ENCODE data around the gene RBM24.
"Not testable (repeated sequence)": the region's sequence is repeated elsewhere in the genome, so short reads cannot be mapped to it uniquely, and the experiment has no call there.

The RBM24 gene

DNA sequence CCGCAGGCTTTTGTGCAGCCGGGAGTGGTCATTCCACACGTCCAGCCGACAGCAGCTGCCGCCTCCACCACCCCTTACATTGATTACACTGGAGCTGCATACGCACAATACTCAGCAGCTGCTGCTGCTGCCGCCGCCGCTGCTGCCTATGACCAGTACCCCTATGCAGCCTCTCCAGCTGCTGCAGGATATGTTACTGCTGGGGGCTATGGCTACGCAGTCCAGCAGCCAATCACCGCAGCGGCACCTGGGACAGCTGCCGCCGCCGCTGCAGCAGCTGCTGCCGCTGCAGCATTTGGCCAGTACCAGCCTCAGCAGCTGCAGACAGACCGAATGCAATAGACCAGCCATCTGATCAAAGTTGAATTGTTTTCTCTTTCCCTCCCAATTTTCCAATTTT is 10.6 kb downstream of the RBM24 start:
- DNase-seq (no peak), ATAC-seq (no peak)

DNA sequence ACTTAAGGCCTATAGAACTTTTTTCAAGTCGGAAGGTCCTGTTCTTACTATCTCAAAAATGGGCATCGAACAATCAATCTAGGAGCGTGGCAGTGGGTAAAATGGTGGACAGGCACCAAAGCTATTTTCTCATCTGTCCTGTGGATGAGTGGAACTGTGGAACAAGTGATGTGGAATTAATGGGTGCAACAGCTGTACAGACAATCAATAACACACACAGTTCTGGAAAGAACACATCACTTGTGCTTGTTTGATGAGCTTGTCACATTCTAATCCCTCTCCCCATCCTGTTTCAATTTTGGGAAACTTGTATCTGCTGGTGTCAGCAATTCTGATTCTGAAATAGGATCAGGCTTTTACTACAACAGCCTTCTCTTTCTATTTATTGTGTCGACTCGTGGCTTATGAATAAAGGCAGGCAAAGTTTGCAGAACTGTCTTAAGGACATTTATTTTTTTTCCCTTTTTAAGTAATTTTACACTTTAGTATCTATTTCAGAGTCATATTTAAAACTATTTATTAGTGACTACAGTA is 11.5 kb downstream of the RBM24 start:
- ATAC-seq (no peak), DNase-seq (no peak)

DNA sequence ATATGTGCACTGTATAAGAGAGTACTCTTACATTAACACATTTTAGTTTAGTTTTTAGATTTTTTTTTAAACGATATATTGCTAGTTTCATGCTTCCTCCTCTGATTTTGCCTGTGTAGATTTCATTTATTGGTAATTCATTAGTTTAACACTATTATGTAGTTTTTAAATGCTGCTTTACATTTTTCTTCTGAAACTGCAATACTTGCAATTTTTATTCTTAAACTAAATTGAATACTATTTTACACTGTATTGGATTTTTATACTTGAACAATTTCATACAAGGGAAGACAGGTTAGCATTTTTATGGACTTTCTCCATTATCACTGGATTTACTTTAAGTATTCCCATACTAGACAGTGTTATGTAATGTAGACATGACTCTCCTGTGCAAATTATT is 12.2 kb downstream of the RBM24 start:
- ATAC-seq (no peak), DNase-seq (no peak)

DNA sequence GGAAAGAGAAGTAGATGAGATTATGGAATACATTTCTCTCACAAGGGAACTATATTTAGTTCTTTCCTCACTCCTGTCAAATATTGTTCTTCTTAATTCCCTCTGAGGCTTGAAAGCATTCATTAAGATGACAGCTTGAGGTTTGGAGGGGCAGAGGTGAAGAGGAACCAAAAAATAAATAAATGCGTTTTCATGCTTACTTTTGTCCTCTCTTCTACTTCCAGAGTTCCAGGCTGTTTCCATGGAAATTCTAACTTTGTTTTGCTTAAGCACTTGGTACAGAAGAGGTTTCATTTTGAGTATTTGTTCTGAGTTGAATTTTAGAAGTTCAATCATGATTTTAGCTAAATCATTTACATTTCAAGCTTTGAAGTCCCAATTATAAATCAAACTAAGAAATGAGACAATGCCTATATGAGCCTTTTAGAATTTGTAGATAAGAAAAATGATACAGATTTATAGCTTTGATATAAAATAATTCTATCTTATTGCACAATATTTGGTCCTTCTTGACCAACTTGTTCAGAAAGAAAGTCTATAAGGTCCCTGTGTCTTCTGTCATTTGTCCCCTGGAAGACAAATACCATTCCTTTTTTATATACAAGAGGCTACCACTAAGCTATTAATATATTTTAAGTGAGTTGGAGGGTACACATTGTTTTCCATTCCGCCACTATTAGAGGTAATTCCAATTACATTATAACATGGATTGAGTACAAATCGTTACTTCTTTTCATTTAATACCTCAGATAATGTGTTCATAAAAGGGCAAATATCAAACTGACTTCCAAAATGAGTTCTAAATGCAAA is 16.3 kb downstream of the RBM24 start:
- no peak for ATAC-seq
- DNase-seq: no peak

DNA sequence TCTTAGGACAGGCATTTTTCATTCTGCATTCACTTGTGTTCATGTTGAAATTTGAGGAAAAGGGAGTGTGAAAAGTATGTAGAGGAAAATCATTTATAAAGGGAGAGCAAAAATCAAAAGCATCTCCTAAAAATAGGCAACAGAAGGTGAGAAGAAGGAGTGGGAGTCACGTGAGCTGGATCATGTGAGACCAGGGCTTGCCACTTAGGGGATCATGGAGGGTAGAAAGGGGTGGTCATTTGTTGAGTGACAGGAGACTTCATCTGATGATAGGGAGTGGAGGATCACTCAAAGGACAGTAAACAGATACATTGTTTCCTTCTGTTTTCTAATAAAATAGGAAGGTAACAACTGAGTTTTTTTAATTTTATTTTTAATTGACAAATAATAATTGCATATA is 17.1 kb downstream of the RBM24 start:
- DNase-seq: no peak
- no peak for ATAC-seq

DNA sequence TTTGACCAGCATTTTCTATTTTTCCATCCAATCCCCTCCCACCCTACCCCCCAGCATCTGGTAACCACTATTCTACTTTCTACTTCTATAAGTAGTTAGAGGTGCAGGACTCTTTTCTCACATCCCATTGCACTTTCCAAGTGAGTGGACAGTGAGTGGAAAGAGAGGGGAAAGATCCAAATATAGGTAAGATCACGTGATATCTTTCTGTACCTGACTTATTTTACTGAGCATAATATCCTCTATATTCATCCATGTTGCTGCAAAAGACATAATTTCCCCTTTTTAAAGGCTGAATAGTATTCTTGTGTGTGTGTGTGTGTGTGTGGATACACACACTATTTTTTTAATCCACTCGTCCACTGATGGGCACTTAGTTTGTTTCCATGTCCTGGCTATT is 18.1 kb downstream of the RBM24 start:
- ATAC-seq: no peak
- no peak for DNase-seq

DNA sequence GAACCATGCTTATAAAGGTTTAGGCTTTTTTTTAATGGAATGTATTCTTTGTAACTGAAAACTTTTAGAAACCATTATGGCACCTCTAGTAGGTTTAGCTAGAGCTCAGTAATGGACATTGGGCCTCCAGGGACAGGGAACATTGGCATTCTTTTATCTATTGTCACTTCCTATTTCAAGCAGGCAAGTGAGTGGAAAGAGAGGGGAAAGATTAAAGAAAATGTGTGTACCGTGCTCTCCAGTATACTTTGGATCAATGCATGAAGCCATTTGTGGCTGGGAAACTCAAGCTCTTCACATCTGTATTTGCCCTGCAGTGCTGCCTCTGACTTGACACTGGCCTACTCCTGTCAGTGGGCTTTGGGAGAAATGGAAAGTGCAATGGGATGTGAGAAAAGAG is 18.6 kb downstream of the RBM24 start:
- ATAC-seq: no peak
- DNase-seq: no peak

DNA sequence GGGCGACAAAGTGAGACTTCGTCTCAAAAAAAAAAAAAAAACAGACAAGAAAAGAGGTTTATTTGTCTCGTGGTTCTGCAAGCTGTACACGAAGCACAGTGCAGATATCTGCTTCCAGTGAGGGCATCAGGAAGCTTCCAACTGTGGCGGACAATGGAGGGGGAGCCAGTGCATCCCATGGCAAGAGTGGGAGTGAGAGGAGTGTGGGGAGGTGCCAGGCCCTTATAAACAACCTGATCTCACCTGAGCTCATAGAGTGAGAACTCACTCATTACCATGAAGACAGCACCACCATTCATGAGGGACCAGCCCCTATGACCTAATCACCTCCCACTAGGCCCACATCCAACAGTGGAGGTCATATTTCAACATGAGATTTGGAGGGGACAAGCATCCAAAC is 19.5 kb downstream of the RBM24 start:
- no peak for DNase-seq
- ATAC-seq: no peak

DNA sequence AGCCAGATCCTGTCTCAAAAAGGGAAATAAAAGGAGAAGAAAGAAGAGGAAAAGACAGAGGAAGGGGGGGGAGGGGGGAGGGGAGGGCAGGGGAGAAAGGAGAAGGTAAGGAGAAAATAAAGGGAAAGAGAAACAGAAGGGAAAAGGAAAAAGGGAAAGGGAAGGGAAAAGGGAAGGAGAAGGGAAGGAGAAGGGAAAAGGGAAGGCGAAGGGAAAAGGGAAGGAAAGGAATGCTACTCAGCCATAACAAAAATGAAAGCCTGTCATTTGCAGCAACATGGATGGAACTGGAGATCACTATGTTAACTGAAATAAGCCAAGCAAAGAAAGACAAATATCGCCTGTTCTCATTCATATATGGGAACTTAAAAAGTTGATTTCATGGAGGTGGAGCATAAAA is 22.3 kb downstream of the RBM24 start:
- no peak for DNase-seq
- no peak for ATAC-seq

DNA sequence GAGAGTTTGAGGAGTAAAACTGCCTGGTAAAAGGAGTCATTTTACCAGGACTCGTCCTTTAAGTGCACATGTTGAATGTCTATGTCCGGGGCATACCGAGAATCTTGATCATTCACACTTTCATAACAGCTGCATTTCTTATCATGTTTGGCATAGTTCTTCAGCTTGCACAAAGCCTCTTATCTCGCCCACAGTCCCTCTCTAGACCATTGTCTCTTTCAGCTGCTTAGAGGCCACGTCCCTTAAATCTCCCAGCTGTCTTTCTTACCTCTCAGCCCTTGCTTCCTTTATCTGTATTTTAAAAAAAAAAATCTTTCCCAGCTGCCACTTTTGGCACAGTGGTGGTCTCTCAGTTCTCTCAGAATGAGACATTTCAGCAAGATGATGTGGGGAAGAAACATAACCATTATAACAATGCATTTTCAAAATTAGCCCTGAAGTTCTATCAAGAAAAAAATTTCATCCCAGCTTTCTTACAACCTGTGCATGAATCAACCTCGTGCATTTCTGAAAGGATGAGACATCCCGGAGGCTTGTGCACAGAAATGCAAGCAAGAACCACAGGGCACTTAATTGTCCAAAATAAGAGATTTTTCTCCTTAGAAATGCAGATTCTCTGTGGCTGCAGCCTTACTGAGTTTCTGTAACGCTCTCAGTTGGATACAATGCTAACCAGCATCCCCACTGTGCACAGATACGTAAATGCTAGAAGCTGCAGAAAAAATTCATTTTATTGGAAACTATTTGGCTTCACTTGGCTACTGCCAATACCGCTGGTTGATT is 24.2 kb downstream of the RBM24 start:
- no peak for DNase-seq
- ATAC-seq: no peak

DNA sequence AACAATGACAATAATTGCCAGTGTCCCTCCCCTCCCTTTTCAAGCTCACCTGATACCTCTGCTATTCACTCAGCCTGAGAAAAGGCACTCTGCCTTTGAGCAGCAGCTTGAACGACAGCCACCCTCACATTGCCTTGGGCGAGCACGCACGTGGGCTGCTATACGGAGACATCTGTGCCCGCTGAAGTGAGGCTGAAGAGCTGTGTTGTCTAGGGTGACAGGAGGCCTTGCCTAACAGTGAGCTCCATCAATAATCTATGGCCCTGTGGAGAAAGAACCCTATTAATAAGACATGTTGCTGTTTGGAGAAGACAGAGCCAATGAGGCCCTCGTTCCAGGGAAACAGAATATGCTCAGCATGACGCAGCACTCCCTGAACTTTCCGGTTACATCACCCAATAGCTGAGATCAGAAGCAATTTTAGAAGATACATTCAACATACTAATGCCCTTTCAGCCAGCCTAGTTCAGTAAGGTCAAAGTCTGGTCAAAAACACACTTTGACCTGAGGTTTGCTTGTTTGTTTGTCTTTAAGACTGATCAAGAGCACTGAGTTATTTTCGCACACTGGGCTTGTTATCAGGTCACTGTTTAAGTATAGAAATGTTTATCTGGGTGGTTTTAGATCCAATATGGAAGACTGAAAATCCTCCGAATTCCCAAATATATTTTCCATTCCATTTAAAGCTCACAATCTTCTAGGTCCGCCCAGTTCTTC is 30.6 kb downstream of the RBM24 start:
- ATAC-seq (no peak), DNase-seq (no peak)

DNA sequence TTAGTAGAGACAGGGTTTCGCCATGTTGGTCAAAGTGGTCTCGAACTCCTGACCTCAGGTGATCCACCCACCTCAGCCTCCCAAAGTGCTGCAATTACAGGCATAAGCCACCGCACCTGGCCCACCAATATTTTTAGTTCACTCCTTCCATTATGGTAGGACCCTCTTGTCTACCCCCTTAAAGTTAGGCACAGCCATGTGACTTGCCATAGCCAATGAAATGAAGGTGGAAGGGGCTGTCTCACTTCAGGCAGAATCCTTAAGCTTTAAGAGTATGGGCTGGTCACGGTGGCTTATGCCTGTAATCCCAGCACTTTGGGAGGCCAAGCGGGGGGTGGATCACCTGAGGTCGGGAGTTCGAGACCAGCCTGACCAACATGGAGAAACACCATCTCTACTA is 32.1 kb downstream of the RBM24 start:
- DNase-seq, ATAC-seq: not testable (repeated sequence)

DNA sequence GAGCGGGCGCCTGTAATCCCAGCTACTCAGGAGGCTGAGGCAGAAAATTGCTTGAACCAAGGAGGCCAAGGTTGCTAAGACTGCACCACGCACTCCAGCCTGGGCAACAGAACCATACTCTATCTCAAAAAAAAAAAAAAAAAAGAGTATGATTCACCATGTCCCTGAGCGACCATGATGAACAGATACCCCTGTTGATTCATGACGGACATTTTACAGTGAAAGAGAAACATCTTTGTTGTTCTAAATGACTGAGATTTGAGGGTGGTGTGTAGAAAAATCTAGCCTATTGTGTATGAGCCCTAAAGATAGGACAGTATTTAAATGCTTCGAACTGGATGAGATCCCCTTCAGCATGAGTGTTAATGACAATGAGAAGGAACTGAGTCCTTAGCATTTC is 32.8 kb downstream of the RBM24 start:
- no peak for DNase-seq
- no peak for ATAC-seq

DNA sequence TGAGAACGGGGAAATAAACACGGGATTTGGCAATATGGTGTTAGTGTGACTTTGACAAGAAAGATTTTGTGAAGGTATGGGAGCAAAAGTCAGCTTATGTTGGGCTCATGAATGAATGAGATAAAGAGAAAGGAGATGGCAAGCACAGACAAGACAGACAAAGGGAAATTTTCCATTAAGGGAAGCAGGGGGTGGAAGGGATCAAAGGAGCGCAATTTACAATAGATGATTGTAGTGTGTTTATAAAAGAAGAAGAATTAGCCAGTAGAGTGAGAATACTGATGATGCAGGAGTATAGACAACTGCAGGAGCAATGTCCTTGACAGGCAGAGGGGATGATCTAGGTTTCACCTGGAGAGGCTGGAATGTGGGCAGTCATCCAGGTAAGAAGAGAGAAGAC is 34.1 kb downstream of the RBM24 start:
- DNase-seq (no peak), ATAC-seq (no peak)

DNA sequence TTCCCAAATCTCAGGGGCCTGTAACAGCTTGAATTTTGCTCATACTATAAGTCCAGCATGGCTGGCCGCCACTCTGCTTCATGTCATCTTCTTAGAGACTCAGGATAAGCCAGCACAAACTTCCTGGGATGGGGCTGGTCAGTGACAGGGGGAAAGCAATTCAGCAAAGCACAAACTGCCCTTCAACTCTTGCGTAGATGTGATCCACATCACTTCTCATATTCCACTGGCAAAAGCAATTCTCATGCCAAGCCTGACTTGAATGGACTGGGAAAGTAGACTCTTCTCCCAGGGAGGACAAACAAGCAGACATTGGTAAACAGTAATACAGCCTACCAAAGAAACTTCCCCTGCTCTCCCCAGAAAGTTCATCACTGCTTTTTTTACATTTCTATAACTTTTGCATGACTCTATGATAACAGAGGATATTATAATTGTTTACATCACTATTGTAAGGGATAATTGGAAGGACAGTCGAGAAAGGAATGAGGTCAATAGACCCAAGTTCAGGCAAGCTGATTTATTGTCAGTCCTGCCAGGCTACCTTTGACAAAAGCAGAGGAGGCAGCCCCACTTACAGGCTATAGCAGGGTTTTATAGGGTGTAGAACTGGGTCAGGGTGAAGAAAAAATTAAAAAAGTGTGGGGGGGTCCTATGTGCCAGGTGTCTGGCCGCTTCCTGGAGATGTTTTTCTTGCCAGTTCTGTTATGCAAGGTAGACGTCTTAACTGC is 37.4 kb downstream of the RBM24 start:
- no peak for DNase-seq
- no peak for ATAC-seq

DNA sequence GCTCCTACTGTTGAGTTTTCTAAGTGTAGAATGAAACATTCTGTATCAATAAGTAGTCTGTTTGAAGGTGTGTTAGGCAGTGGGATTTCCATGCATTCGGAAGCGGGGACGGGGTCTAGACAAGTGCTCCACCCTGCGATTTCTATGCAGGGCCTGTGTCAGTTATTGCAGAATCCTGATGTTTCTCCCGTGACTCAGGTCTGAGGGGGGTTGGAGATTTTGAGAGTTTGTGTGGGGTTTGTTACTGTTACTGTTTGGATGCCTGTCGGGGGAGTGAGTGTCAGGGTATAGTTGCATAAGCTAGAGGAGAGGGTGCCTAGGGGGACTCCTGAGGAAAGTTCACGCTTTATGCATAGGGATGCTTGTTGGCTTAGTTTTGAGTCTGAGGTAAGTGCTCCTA is 39.1 kb downstream of the RBM24 start:
- ATAC-seq, DNase-seq: not testable (repeated sequence)

DNA sequence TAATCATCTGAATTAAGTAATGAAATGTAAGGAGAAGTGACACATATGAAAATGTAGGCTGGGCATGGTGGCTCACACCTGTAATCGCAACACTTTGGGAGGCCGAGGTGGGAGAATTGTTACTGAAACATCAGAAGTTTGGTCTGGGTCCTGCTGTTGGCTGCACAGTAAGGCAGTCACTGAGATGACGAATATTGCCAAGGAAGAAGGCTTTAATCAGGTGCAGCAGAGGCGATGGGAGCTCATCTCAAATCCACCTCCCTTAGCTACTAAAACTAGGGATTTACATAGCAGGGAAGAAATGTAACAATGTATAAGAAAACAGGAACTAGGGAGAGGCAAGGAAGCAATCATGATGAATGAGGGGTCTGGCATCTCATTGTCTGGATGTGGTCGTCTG is 50.1 kb downstream of the RBM24 start:
- ATAC-seq (no peak), DNase-seq (no peak)

DNA sequence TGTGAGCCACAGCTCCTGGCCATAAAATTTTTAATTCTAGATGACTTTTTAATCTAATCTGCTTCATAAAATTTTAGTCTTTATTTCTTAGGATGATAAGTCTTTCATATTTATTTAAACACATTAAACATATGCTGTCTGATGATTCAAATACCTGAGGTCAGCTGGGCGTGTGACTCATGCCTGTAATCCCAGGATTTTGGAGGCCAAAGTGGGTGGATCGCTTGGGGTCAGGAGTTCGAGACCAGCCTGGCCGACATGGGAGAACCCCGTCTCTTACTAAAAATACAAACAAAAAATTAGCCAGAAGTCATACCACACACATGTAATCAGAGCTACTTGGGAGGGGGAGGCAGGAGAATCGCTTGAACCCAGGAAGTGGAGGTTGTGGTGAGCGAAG is 53.1 kb downstream of the RBM24 start:
- DNase-seq (no peak), ATAC-seq (no peak)

DNA sequence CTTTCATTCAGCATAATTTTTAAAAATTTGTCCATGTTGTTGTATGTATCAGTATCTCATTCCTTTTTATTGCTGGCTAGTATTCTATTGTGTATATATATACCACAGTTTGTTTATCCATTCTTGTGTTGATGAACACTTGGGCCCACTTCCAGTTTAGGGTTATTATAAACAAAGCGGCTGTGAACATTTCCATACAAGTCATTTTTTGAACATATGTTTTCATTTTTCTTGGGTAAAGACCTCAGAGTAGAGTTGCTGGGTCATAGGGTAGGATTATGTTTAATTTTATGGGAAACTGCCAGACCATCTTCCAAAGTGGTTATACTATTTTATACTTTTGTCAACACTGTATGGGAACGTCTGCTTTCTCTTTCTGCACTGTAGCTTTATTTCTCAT is 55.3 kb downstream of the RBM24 start:
- ATAC-seq: no peak
- DNase-seq: no peak

DNA sequence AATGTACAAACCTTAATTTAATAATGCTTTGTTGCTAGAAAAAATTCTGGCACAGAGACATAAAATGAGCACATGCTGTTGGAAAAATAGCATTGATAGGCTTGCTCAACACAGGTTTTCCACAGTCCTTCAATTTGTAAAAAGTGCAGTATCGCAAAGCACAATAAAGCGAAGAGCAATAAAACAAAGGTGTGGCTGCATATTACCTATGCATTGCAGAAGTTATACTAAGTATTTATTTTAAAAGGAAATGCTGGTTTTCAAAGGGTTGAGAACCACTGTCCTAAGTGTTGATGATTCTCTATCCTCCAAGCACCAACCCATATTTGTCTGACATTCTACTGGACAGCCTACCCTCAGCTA is 58.1 kb downstream of the RBM24 start:
- DNase-seq: no peak
- ATAC-seq: no peak

DNA sequence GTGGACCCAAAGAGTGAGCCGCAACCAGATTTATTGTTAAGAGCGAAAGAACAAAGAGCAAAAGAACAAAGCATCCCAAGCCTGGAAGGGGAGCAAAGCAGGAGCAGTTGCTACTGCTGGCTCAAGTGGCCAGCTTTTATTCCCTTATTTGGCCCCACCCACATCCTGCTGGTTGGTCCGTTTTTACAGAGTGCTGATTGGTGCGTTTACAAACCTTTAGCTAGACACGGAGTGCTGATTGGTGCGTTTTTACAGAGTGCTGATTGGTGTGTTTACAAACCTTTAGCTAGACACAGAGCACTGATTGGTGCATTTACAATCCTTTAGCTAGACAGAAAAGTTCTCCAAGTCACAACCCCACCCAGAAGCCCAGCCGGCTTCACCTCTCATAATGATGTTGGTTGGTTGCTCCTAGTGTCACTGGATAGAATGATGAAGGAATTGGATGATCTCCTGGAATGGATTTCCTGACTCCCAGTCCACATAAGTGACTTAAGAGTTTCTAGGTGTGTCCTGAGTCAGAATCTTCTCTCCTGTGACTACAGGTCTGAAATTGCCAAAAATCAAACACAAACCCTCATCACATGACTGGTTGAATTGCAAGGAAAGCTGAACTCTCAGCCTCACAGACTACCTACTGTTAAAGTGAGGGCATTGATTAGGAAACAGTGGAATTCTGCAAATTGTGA is 60.1 kb downstream of the RBM24 start:
- no peak for ATAC-seq
- no peak for DNase-seq

DNA sequence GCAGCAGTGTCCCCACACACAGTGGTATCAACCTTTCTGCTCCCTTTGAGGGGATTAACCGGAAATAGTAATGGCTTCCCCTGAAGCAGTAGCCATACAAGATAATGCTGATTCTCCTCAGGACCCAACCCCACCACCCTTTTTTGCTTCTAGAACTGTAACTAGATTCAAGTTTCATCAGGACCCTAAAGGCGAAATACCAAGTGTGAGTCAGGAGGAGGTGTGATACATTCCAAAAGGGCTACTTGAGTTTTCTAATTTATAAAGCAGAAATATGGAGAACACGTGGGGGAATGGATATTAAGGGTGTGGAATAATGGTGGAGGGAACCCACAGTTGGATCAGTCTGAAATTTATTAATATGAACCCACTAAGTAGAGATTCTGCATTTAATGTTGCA is 60.7 kb downstream of the RBM24 start:
- ATAC-seq (no peak), DNase-seq (no peak)
